ENCODE measurements around the gene EIF4G2.

EIF4G2 gene

GRCh38 chr11:10818594-10818993 lies 9.9 kb upstream of the EIF4G2 start (continued):
- TF ChIP-seq, protein P1, sequence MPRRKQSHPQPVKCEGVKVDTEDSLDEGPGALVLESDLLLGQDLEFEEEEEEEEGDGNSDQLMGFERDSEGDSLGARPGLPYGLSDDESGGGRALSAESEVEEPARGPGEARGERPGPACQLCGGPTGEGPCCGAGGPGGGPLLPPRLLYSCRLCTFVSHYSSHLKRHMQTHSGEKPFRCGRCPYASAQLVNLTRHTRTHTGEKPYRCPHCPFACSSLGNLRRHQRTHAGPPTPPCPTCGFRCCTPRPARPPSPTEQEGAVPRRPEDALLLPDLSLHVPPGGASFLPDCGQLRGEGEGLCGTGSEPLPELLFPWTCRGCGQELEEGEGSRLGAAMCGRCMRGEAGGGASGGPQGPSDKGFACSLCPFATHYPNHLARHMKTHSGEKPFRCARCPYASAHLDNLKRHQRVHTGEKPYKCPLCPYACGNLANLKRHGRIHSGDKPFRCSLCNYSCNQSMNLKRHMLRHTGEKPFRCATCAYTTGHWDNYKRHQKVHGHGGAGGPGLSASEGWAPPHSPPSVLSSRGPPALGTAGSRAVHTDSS (tag by site-specific recombination; IDR thresholded peaks at IDR 0.05), result no peak
- TF ChIP-seq OVOL3 (tag by site-specific recombination; IDR thresholded peaks at IDR 0.05), result no peak

DNA sequence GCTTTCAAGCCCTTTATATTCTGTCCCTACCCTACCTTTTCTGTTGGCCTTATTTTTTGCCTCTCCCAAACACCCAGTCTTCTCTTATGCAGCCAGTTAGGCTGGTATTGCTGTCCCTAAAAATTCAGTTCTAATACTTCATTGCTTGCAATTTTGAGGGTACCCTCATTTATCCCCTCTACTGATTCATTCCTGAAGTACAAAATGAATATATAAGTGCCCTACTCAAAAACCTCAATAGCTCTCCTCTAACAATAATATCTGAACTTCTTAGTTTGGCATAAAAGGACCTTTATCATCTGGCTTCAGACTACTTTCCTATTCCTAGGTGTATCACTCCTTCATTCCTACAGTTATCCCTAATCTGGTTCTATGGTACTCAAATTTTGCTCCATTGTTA lies 5.2 kb upstream of the EIF4G2 start:
- H3K9me3 ChIP-seq (ENCODE audit: control insufficient read depth, insufficient read depth, low read depth, low read length), result no peaks in the 10 kb centered on the region
- H3K36me3 ChIP-seq (ENCODE audit: control insufficient read depth in 2 of 2, insufficient read depth in 1 of 2, low read length in 2 of 2), result no peaks in the 10 kb centered on the region
- TF ChIP-seq ZFP41 (tag by site-specific recombination; IDR thresholded peaks at IDR 0.05; ENCODE audit: borderline replicate concordance) (no peak), ZBTB48 (tag by site-specific recombination; IDR thresholded peaks at IDR 0.05) (no peak), ZNF664 (tag by site-specific recombination; IDR thresholded peaks at IDR 0.05) (no peak), TSHZ1 (tag by site-specific recombination; IDR thresholded peaks at IDR 0.05; ENCODE audit: borderline replicate concordance) (no peak), ZNF776 (tag by site-specific recombination; IDR thresholded peaks at IDR 0.05; ENCODE audit: borderline replicate concordance) (no peak), FEZF1 (tag by site-specific recombination; IDR thresholded peaks at IDR 0.05) (no peak), OSR2 (tag by site-specific recombination; IDR thresholded peaks at IDR 0.05) (no peak), ZIC2 (tag by site-specific recombination; IDR thresholded peaks at IDR 0.05) (no peak), ZNF223 (tag by site-specific recombination; IDR thresholded peaks at IDR 0.05) (no peak), ZNF521 (tag by site-specific recombination; IDR thresholded peaks at IDR 0.05) (no peak), ZNF239 (tag by site-specific recombination; IDR thresholded peaks at IDR 0.05) (no peak), KLF9 (tag by site-specific recombination; IDR thresholded peaks at IDR 0.05; ENCODE audit: low read depth) (no peak), PBX3 (CRISPR knock-in tag; IDR thresholded peaks at IDR 0.05) (no peak)
- TF ChIP-seq, protein P2, sequence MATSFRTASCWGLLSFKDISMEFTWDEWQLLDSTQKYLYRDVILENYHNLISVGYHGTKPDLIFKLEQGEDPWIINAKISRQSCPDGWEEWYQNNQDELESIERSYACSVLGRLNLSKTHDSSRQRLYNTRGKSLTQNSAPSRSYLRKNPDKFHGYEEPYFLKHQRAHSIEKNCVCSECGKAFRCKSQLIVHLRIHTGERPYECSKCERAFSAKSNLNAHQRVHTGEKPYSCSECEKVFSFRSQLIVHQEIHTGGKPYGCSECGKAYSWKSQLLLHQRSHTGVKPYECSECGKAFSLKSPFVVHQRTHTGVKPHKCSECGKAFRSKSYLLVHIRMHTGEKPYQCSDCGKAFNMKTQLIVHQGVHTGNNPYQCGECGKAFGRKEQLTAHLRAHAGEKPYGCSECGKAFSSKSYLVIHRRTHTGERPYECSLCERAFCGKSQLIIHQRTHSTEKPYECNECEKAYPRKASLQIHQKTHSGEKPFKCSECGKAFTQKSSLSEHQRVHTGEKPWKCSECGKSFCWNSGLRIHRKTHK (tag by site-specific recombination; IDR thresholded peaks at IDR 0.05), result no peak
- no peak overlapping the region for H3K4me3 ChIP-seq (ENCODE audit: low read depth, low read length)
- H3K4me1 ChIP-seq (ENCODE audit: control insufficient read depth, insufficient read depth, low read length), result no peaks in the 10 kb centered on the region
- no peak overlapping the region for H3K27ac ChIP-seq (ENCODE audit: extremely low read depth, low read depth, low read length)
- CTCF ChIA-PET, result interaction anchor here (1.1 to 1.4 kb wide), 3 partner anchors 21 to 24 kb away, joined by 3 to 5 read pairs (median 3); no protein-coding TSS in a partner anchor
- POLR2A ChIA-PET, result interaction anchor here (1.2 kb wide), 1 partner anchor 44 kb away, joined by 4 read pairs; the partner anchor contains the start of gene ZBED5

Data from HEK293 (cell line).